ENCODE results near the gene ATG5. TPM values are rescaled to one million over a fixed set of nuclear protein-coding genes. Genes with fewer than 3 reads are reported as not detected.
A peak's percentile ranks its signal among the peaks of the same experiment; 100 is the strongest.

Gene ATG5
- total RNA-seq, 2 donors from 2014 or later: 41.4 to 59.7 TPM

DNA sequence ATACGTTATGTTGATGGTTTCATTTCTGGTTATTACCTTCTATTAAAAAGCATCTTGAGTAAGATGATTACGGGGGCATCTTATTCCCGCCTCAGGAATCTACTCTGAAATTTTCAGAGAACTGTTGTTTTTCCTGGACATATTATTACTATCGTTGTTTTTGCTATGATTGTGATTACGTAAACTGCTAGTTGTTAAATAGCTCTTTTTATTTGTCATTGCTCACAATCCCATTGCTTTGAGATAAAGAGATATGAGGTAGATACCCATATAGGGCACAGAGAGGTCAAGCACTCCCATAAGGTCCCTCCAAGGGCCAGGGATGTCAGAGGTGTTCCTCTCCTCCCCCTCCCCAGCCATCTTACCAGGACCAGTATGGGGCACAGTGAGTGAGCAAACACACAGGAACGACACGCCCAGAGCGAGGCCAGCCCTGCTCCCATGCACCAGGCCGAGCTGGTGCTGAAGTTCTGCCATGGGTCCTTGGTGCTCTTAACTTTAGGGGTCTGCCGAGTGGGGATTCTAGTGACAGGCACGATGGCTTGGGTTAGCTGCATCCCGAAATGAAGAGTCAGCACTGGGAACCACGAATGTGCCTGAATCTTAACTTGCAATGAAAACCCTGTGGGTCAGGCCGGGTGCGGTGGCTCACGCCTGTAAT lies 189.5 kb downstream of the ATG5 start:
- DNase-seq (ENCODE audit: low spot score) (no peak), ATAC-seq (no peak)
- peaks cover 32 to 46% of the 10 kb centered on the region in 2 donors for H3K4me1 Mint-ChIP-seq (ENCODE audit: low read depth in 2 of 2)
- peaks cover 4% of the 10 kb centered on the region for H3K36me3 Mint-ChIP-seq
- peak overlapping the region; percentile 12 for H3K4me3 Mint-ChIP-seq
- no peaks in the 10 kb centered on the region for H3K9me3 Mint-ChIP-seq
- H3K27me3 Mint-ChIP-seq: no peaks in the 10 kb centered on the region
- H3K27ac Mint-ChIP-seq: peak overlapping the region in 1 of 2 donors; percentile 65

DNA sequence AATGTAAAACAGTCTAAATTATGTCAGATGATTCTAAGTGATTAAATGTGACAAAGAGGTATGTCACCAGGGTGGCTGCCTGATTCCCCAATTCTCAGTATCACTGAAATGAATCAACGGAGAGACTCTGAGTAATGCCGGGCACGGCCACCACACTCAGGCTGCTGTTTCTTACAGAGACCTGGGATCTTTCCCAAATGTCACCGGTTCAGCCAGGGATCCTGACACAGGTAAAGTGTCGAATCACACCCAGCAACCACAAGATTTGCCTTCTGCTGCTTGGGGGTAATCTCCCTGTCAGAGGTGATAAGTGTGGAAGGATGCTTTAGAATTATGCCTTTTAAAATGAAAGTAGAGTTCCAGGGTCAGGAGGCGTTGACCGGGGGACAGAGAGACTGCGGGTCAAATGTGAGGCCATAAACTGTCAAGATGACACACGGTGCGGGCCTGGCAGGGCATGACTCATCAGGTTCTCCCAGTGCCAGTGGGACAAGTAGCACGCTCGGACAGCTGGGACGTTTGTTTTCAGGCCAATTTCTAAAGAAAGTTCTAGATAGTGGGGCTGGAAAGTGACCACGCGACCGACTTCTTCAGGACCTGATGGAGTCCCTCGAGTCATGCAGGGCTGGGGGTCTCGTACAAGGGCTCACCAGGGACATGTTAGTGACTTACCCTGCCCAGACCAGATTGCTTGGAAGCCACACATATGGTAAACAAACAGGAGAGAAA lies 190.5 kb downstream of the ATG5 start:
- H3K9me3 Mint-ChIP-seq: no peaks in the 10 kb centered on the region
- H3K36me3 Mint-ChIP-seq: peaks cover 4% of the 10 kb centered on the region
- H3K4me3 Mint-ChIP-seq: peak overlapping the region; percentile 59
- H3K27ac Mint-ChIP-seq: peak overlapping the region; percentile 33 to 76
- DNase-seq (ENCODE audit: low spot score) (no peak), ATAC-seq (peak; percentile 28 to 77)
- peaks cover 28 to 40% of the 10 kb centered on the region in 2 donors for H3K4me1 Mint-ChIP-seq (ENCODE audit: low read depth in 2 of 2)
- H3K27me3 Mint-ChIP-seq: no peaks in the 10 kb centered on the region

Other genes starting within 250 kb of the ATG5 start
- gene PRDM1, start 239.4 kb downstream of the ATG5 start, total RNA-seq: 100 to 1,000 TPM; 174 to 192 TPM
- gene CRYBG1, start 35.0 kb upstream of the ATG5 start, total RNA-seq: 10 to 100 TPM in 1 of 2 donors, 1 to 10 TPM in 1; 5.8 to 17.0 TPM